K562 treated with DMSO at 1 percent for 24 hours (cell line): ENCODE results near the gene KREMEN1. TPM values are rescaled to one million over a fixed set of nuclear protein-coding genes. Genes with fewer than 3 reads are reported as not detected.

Experiments
- total RNA-seq: library from RNA; unstranded; fragments of 300-600 nt; gene quantifications from 2 replicates; pipeline ENCODE4 v1.2.3, GENCODE V29; 2022; ENCODE audit warnings: low read depth; ENCODE audit not compliant: insufficient read depth

Gene KREMEN1
- 15.8 and 16.7 TPM in 2 replicates for total RNA-seq

GRCh38 chr22:29072979-29073617, at the start of gene KREMEN1:
Gene KREMEN1 (plus strand): TSS chr22:29073035. CDS start chr22:29073131, 96 bp downstream.

GRCh38 chr22:29061773-29062172, 11.1 kb upstream of the KREMEN1 start, which contains the start of gene C22orf31:
Gene C22orf31 (minus strand): TSS chr22:29061831. CDS start chr22:29061792, 39 bp downstream.

GRCh38 chr22:29205594-29206371, 132.9 kb downstream of the KREMEN1 start, which contains the start of gene EMID1:
Gene EMID1 (plus strand): TSS chr22:29205896. CDS start chr22:29206039, 143 bp downstream.

Other genes with a start within 250 kb of the KREMEN1 start
- 3.6 and 4.3 TPM in 2 replicates for gene ZNRF3, start 189.5 kb upstream of the KREMEN1 start, total RNA-seq
- not detected in 2 replicates for gene C22orf31, start 11.2 kb upstream of the KREMEN1 start, total RNA-seq
- gene EMID1, start 132.9 kb downstream of the KREMEN1 start, total RNA-seq = 50.7 and 57.1 TPM in 2 replicates
- gene RHBDD3, start 194.9 kb downstream of the KREMEN1 start, total RNA-seq = 34.9 and 43.6 TPM in 2 replicates
- gene EWSR1, start 195.2 kb downstream of the KREMEN1 start, total RNA-seq = 164 and 181 TPM in 2 replicates
- 25.4 and 25.5 TPM in 2 replicates for gene GAS2L1, start 233.6 kb downstream of the KREMEN1 start, total RNA-seq
- gene RASL10A, start 242.7 kb downstream of the KREMEN1 start, total RNA-seq = 0.82 TPM in 1 of 2 replicates, not detected in the other